ENCODE results near the gene OR2J2. TPM values are rescaled to one million over a fixed set of nuclear protein-coding genes. Genes with fewer than 3 reads are reported as not detected.
"Not testable (repeated sequence)": the region's sequence is repeated elsewhere in the genome, so short reads cannot be mapped to it uniquely, and the experiment has no call there.

OR2J2 gene
- not detected for total RNA-seq

- not testable (repeated sequence) for DNase-seq
Observed at GRCh38 chr6:29170607-29171006, at the start of gene OR2J2. TSS of gene OR2J2 (plus strand) at chr6:29170907. CDS start at chr6:29173636, 2,729 bp downstream.

- DNase-seq, result no peak
Observed at GRCh38 chr6:29129326-29130012, 41.2 kb upstream of the OR2J2 start.

GRCh38 chr6:29130644-29131043 is 40.1 kb upstream of the OR2J2 start:
- no peak for DNase-seq

- DNase-seq, result no peak
Observed at GRCh38 chr6:29131691-29132090, 39.0 kb upstream of the OR2J2 start.

- DNase-seq, result no peak
Observed at GRCh38 chr6:29137724-29138123, 33.0 kb upstream of the OR2J2 start.

GRCh38 chr6:29141606-29142005 is 29.1 kb upstream of the OR2J2 start:
- no peak for DNase-seq

- DNase-seq, result no peak
Observed at GRCh38 chr6:29142309-29142708, 28.4 kb upstream of the OR2J2 start.

- DNase-seq, result no peak
Observed at GRCh38 chr6:29146179-29146578, 24.5 kb upstream of the OR2J2 start.

- DNase-seq, result no peak
Observed at GRCh38 chr6:29147074-29147473, 23.6 kb upstream of the OR2J2 start.

GRCh38 chr6:29149444-29149843 is 21.3 kb upstream of the OR2J2 start:
- DNase-seq, result not testable (repeated sequence)

GRCh38 chr6:29153083-29153482 is 17.6 kb upstream of the OR2J2 start:
- DNase-seq, result no peak

- DNase-seq, result not testable (repeated sequence)
Observed at GRCh38 chr6:29155182-29155581, 15.5 kb upstream of the OR2J2 start.

GRCh38 chr6:29159922-29160321 is 10.8 kb upstream of the OR2J2 start:
- not testable (repeated sequence) for DNase-seq

GRCh38 chr6:29165571-29165970 is 5.1 kb upstream of the OR2J2 start:
- DNase-seq, result not testable (repeated sequence)

- DNase-seq, result no peak
Observed at GRCh38 chr6:29171736-29172135, 1.0 kb downstream of the OR2J2 start.

GRCh38 chr6:29183594-29183993 is 12.9 kb downstream of the OR2J2 start:
- no peak for DNase-seq

- not testable (repeated sequence) for DNase-seq
Observed at GRCh38 chr6:29188659-29189058, 18.0 kb downstream of the OR2J2 start.

GRCh38 chr6:29200767-29201662 is 30.3 kb downstream of the OR2J2 start:
- DNase-seq, result no peak

GRCh38 chr6:29201966-29202365 is 31.3 kb downstream of the OR2J2 start:
- DNase-seq, result no peak

GRCh38 chr6:29211488-29211887 is 40.8 kb downstream of the OR2J2 start:
- no peak for DNase-seq

GRCh38 chr6:29216528-29216927 is 45.8 kb downstream of the OR2J2 start:
- no peak for DNase-seq

- not testable (repeated sequence) for DNase-seq
Observed at GRCh38 chr6:29217242-29217641, 46.5 kb downstream of the OR2J2 start.

- DNase-seq, result not testable (repeated sequence)
Observed at GRCh38 chr6:29218056-29218455, 47.3 kb downstream of the OR2J2 start.
